ENCODE measurements around the gene EGFR.

Gene EGFR

GRCh38 chr7:55081472-55082227 is 62.8 kb downstream of the EGFR start:
- peak; percentile 37 for ATAC-seq
- TF ChIP-seq POU6F1 (CRISPR knock-in tag; IDR thresholded peaks at IDR 0.05; ENCODE audit: borderline replicate concordance, low read depth) (no peak), TOX (CRISPR knock-in tag; IDR thresholded peaks at IDR 0.05; ENCODE audit: borderline replicate concordance) (no peak), ESRRG (CRISPR knock-in tag; IDR thresholded peaks at IDR 0.05) (no peak), ZFP3 (CRISPR knock-in tag; IDR thresholded peaks at IDR 0.05) (no peak), TCF4 (CRISPR knock-in tag; IDR thresholded peaks at IDR 0.05; ENCODE audit: borderline replicate concordance) (no peak), BACH2 (CRISPR knock-in tag; IDR thresholded peaks at IDR 0.05; ENCODE audit: borderline replicate concordance) (no peak), ZFP30 (CRISPR knock-in tag; IDR thresholded peaks at IDR 0.05) (no peak), CSDC2 (CRISPR knock-in tag; IDR thresholded peaks at IDR 0.05) (no peak), OSR1 (CRISPR knock-in tag; IDR thresholded peaks at IDR 0.05) (no peak), CSRNP3 (CRISPR knock-in tag; IDR thresholded peaks at IDR 0.05) (no peak), ARNTL (CRISPR knock-in tag; IDR thresholded peaks at IDR 0.05; ENCODE audit: borderline replicate concordance, low read depth) (no peak), GLIS3 (CRISPR knock-in tag; IDR thresholded peaks at IDR 0.05) (no peak)

- no peak for ATAC-seq
- no peak for TF ChIP-seq PPARA (CRISPR knock-in tag; IDR thresholded peaks at IDR 0.05; ENCODE audit: borderline replicate concordance)
- no peak for TF ChIP-seq OSR1 (CRISPR knock-in tag; IDR thresholded peaks at IDR 0.05)
Measured at GRCh38 chr7:55082228-55082603, 63.4 kb downstream of the EGFR start.

GRCh38 chr7:55083206-55083605 is 64.4 kb downstream of the EGFR start:
- no peak for TF ChIP-seq ESRRG (CRISPR knock-in tag; IDR thresholded peaks at IDR 0.05)
- TF ChIP-seq ARNTL (CRISPR knock-in tag; IDR thresholded peaks at IDR 0.05; ENCODE audit: borderline replicate concordance, low read depth), result no peak
- TF ChIP-seq TCF4 (CRISPR knock-in tag; IDR thresholded peaks at IDR 0.05; ENCODE audit: borderline replicate concordance), result no peak
- no peak for TF ChIP-seq TSHZ2 (CRISPR knock-in tag; IDR thresholded peaks at IDR 0.05)
- TF ChIP-seq CREB5 (CRISPR knock-in tag; IDR thresholded peaks at IDR 0.05; ENCODE audit: low read depth), result no peak
- TF ChIP-seq BACH2 (CRISPR knock-in tag; IDR thresholded peaks at IDR 0.05; ENCODE audit: borderline replicate concordance), result no peak
- no peak for TF ChIP-seq PPARA (CRISPR knock-in tag; IDR thresholded peaks at IDR 0.05; ENCODE audit: borderline replicate concordance)
- TF ChIP-seq ZNF565 (CRISPR knock-in tag; conservative IDR thresholded peaks at IDR 0.05; ENCODE audit: low read depth), result no peak
- no peak for TF ChIP-seq ZNF8 (CRISPR knock-in tag; IDR thresholded peaks at IDR 0.05)
- TF ChIP-seq CSDC2 (CRISPR knock-in tag; IDR thresholded peaks at IDR 0.05), result no peak

GRCh38 chr7:55084307-55084706 is 65.5 kb downstream of the EGFR start:
- no peak for ATAC-seq
- no peak for TF ChIP-seq POU6F1 (CRISPR knock-in tag; IDR thresholded peaks at IDR 0.05; ENCODE audit: borderline replicate concordance, low read depth)
- no peak for TF ChIP-seq CREB5 (CRISPR knock-in tag; IDR thresholded peaks at IDR 0.05; ENCODE audit: low read depth)
- TF ChIP-seq TSHZ2 (CRISPR knock-in tag; IDR thresholded peaks at IDR 0.05), result no peak
- TF ChIP-seq RARB (CRISPR knock-in tag; IDR thresholded peaks at IDR 0.05), result no peak
- no peak for TF ChIP-seq ZNF565 (CRISPR knock-in tag; conservative IDR thresholded peaks at IDR 0.05; ENCODE audit: low read depth)
- no peak for TF ChIP-seq TCF4 (CRISPR knock-in tag; IDR thresholded peaks at IDR 0.05; ENCODE audit: borderline replicate concordance)
- no peak for TF ChIP-seq PPARA (CRISPR knock-in tag; IDR thresholded peaks at IDR 0.05; ENCODE audit: borderline replicate concordance)
- TF ChIP-seq ZFP3 (CRISPR knock-in tag; IDR thresholded peaks at IDR 0.05), result no peak
- no peak for TF ChIP-seq ESRRG (CRISPR knock-in tag; IDR thresholded peaks at IDR 0.05)
- no peak for TF ChIP-seq ZFP30 (CRISPR knock-in tag; IDR thresholded peaks at IDR 0.05)
- TF ChIP-seq CSDC2 (CRISPR knock-in tag; IDR thresholded peaks at IDR 0.05), result no peak
- no peak for TF ChIP-seq ZNF70 (CRISPR knock-in tag; IDR thresholded peaks at IDR 0.05)
- TF ChIP-seq SNAI2 (CRISPR knock-in tag; IDR thresholded peaks at IDR 0.05), result no peak
- TF ChIP-seq GLIS3 (CRISPR knock-in tag; IDR thresholded peaks at IDR 0.05), result no peak

More at GRCh38 chr7:55083206-55083605, 64.4 kb downstream of the EGFR start:
- ATAC-seq, result no peak

Measured in SK-N-SH treated with all-trans-retinoic acid at 6 μM for 48 hours (cell line).